HG03097 (cell line): ENCODE data around the gene DCLK2.

ENCODE experiments used
- ATAC-seq: cut with Tn5 transposase; IDR thresholded peaks from one replicate; pipeline ENCODE4 v1.9.1; 2021; ENCODE audit not compliant: unreplicated experiment, low FRiP score

DCLK2 gene

DNA sequence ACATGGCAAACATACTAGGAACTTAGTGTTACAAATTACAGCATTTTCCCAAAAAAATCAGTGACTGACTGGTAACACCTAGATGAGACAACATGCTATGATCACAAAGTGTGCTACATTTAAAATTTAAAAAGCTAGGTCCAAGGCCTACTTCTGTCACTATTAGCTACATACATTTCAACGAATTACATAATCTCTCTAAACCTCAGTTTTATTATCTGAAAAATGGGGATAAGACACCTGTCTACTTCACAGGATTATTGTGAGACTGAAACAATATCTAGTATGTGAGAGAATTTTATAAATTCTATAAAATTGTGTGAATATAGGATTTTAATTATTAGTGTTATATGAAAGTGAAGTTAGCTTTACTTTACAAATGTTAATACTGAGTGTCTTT lies 228.5 kb downstream of the DCLK2 start:
- ATAC-seq = no peak
